OCI-LY1 (cell line): Measurements from ENCODE around the gene SPPL2B.

ENCODE experiments used
- CTCF ChIP-seq: fragments of 200-600 bp; sonication (generic), shearing (Covaris generic); IDR thresholded peaks from 2 replicates; pipeline ENCODE4 v1.5.1; 2017; ENCODE audit warnings: mild to moderate bottlenecking, antibody characterized with exemption, low read length, moderate library complexity, mixed read lengths
- EZH2 ChIP-seq: fragments of 200-600 bp; sonication (generic), shearing (Covaris generic); IDR thresholded peaks from 2 replicates; pipeline ENCODE4 v1.8.0; 2017; ENCODE audit warnings: borderline replicate concordance, mixed run types, mild to moderate bottlenecking, antibody characterized with exemption, low read length, moderate library complexity, mixed read lengths

- TF ChIP-seq CTCF (no peak), EZH2 (no peak)
These were observed 66.2 kb downstream of the SPPL2B start for GRCh38 chr19:2394442-2395292.
